Mesodermal cell (in vitro differentiated cells): ENCODE results near the gene PCOLCE2.
"Not testable (repeated sequence)": the region's sequence is repeated elsewhere in the genome, so short reads cannot be mapped to it uniquely, and the experiment has no call there.

ENCODE experiments used
- H3K27ac ChIP-seq: 2 replicates; pipeline ENCODE4 v1.7.0; 2013; ENCODE audit warnings: mild to moderate bottlenecking, low read depth, low read length, moderate library complexity; ENCODE audit not compliant: severe bottlenecking
- H3K36me3 ChIP-seq: 2 replicates; pipeline ENCODE4 v1.7.1; 2013; ENCODE audit warnings: mild to moderate bottlenecking, low read length, moderate library complexity; ENCODE audit not compliant: control insufficient read depth, insufficient read depth
- H3K4me1 ChIP-seq: one replicate; pipeline ENCODE4 v1.7.1; 2013; ENCODE audit warnings: mild to moderate bottlenecking, low read length; ENCODE audit not compliant: insufficient read depth, control insufficient read depth, poor library complexity, severe bottlenecking
- H3K4me3 ChIP-seq: 2 replicates; pipeline ENCODE4 v1.7.0; 2013; ENCODE audit warnings: low read length, control low read depth, mild to moderate bottlenecking; ENCODE audit not compliant: insufficient read depth, poor library complexity, severe bottlenecking; ENCODE audit errors: extremely low read depth
- H3K9me3 ChIP-seq: 2 replicates; pipeline ENCODE4 v1.7.1; 2013; ENCODE audit warnings: mild to moderate bottlenecking, low read length, moderate library complexity; ENCODE audit not compliant: control insufficient read depth
- WGBS, 2 experiments: methylation state at CpG; one replicate each; pipeline ENCODE4 v1.1.5; 2013; ENCODE audit warnings: missing lambda C conversion rate in 2 of 2; ENCODE audit not compliant: insufficient coverage in 2 of 2; 5-methylcytosine and 5-hydroxymethylcytosine counted together

Gene PCOLCE2

GRCh38 chr3:142886021-142886420 is 2.9 kb downstream of the PCOLCE2 start:
- H3K4me1 ChIP-seq: peaks cover 8% of the 10 kb centered on the region
- no peak overlapping the region for H3K27ac ChIP-seq
- no peak overlapping the region for H3K4me3 ChIP-seq
- H3K9me3 ChIP-seq: no peaks in the 10 kb centered on the region
- WGBS, 2 experiments: 85 to 90% methylated on average over 5 of the region's 7 CpGs
- H3K36me3 ChIP-seq: no peaks in the 10 kb centered on the region

DNA sequence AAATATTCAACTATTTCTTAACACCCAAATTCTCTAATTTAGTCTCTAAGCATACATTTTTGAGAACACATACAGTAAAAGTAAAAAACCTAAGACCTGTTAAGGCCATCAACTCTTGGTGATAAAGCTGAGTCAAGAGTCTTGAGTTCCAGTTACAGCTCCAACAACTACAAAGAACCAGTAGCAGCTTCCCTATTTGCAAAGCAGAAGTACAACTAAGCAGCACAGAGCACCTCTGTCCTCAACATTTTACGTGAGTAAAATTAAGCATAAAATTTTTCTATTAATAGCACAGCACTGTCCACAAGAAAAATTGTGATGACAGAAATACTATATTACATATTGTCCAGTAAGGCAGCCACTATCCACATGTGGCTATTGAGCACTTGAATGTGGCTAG is 4.4 kb downstream of the PCOLCE2 start:
- no peak overlapping the region for H3K4me3 ChIP-seq
- peaks cover 8% of the 10 kb centered on the region for H3K4me1 ChIP-seq
- H3K9me3 ChIP-seq: no peaks in the 10 kb centered on the region
- no CpG with 5 or more reads among the region's 1 CpG for WGBS, 2 experiments
- no peak overlapping the region for H3K27ac ChIP-seq
- no peaks in the 10 kb centered on the region for H3K36me3 ChIP-seq

- 83 to 90% methylated on average over 3 to 4 of the region's 8 CpGs for WGBS, 2 experiments
- not testable (repeated sequence) for H3K4me3 ChIP-seq, H3K27ac ChIP-seq, H3K4me1 ChIP-seq, H3K36me3 ChIP-seq, H3K9me3 ChIP-seq
Measured at GRCh38 chr3:142883534-142883933, 5.3 kb downstream of the PCOLCE2 start.

GRCh38 chr3:142881445-142882224 is 7.2 kb downstream of the PCOLCE2 start:
- Histone ChIP-seq H3K4me1 (peaks cover 1% of the 10 kb centered on the region), H3K9me3 (no peaks in the 10 kb centered on the region), H3K36me3 (no peaks in the 10 kb centered on the region), H3K27ac (no peak overlapping the region), H3K4me3 (no peak overlapping the region)
- WGBS, 2 experiments: 85 to 94% methylated on average over 4 of the region's 6 CpGs

- no peak overlapping the region for H3K27ac ChIP-seq
- H3K9me3 ChIP-seq: no peaks in the 10 kb centered on the region
- no peak overlapping the region for H3K4me3 ChIP-seq
- no peaks in the 10 kb centered on the region for H3K36me3 ChIP-seq
- WGBS, 2 experiments: 89 to 96% methylated on average over 3 to 4 of the region's 4 CpGs
- H3K4me1 ChIP-seq: no peaks in the 10 kb centered on the region
Measured at GRCh38 chr3:142878649-142879300, 10.1 kb downstream of the PCOLCE2 start.

DNA sequence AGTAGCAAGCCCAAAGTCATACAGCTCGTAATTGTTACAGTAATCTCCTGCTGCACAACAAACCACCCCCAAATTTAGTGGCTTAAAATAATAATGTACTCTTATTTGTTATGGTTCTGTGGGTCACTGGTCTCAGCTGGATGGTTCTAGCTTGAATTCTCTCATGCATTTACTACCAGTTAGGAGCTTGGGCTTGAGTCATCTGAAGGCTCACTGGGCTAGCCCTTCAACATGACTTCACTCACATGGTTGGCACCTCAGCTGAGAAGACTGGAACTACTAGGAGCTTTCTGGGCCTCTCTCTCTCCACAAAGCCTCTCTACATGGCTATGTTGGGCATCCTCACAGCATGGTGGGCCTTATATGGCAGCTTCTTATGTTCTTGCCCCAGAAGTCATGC is 12.5 kb downstream of the PCOLCE2 start:
- Histone ChIP-seq H3K9me3 (no peaks in the 10 kb centered on the region), H3K4me1 (no peaks in the 10 kb centered on the region), H3K36me3 (no peaks in the 10 kb centered on the region), H3K4me3 (no peak overlapping the region), H3K27ac (no peak overlapping the region)
- no CpG with 5 or more reads among the region's 1 CpG for WGBS, 2 experiments

- no peak overlapping the region for H3K27ac ChIP-seq
- H3K4me3 ChIP-seq: no peak overlapping the region
- no peaks in the 10 kb centered on the region for H3K36me3 ChIP-seq
- no peaks in the 10 kb centered on the region for H3K4me1 ChIP-seq
- 94 to 100% methylated on average over 1 to 2 of the region's 2 CpGs for WGBS, 2 experiments
- no peaks in the 10 kb centered on the region for H3K9me3 ChIP-seq
Measured at GRCh38 chr3:142875583-142876207, 13.2 kb downstream of the PCOLCE2 start.

GRCh38 chr3:142875099-142875498 is 13.8 kb downstream of the PCOLCE2 start:
- Histone ChIP-seq H3K27ac (no peak overlapping the region), H3K36me3 (no peaks in the 10 kb centered on the region), H3K9me3 (no peaks in the 10 kb centered on the region), H3K4me1 (no peaks in the 10 kb centered on the region), H3K4me3 (no peak overlapping the region)
- 93 to 96% methylated on average over 5 of the region's 5 CpGs for WGBS, 2 experiments

DNA sequence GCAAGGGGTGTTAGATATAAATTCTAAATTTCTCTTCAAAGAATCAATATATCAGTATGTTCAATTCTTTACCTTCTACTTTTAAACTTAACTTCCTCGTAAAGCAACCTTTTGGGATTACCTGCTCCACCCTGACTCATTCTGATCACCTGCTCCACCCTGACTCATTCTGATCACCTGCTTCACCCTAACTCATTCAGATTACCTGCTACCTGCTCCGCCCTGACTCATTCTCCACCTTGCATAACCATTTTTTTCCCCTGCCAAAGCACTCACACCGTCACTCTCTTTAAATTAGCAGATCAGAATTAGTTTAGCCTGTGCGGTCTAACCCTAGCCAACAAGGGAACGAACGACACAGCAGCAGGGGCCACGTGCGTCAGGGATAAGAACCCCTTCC is 20.5 kb downstream of the PCOLCE2 start:
- 94 to 96% methylated on average over 2 to 8 of the region's 8 CpGs for WGBS, 2 experiments
- H3K9me3 ChIP-seq, H3K27ac ChIP-seq, H3K4me3 ChIP-seq, H3K4me1 ChIP-seq, H3K36me3 ChIP-seq: not testable (repeated sequence)

DNA sequence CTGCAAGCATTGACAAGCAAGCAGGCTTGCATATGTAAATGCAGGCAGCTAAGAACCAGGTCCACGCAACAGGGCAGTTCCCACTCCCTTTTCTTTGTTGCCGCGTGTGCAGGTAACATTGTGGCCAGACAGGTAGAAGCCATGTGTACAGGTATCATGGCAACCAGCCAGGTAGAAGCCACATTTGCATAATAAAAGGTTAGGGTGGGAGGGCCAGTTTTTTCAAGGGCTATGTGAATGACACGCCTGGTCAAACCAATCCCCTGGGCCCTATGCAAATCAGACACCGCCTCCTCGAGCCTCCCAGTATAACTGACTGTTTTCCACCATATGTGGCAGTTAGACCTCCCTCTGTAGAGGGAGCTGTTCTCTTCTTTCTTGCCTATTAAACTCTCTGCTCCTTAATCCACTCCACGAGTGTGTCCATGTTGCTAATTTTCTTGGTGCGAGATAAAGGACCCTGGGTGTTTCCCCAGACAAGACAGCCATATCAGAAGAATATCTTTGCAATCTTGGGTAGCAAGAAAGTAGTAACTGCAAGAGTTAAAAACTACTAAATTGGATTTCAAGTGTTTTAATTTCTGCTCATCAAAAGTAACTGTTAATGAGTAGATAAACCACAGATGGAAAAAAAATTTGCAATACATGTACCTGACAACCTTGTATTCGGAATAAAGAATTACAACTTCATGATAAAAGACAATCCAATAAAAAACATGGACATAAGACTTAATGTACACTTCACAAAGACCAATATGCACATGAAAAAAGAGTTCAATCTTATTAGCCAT is 21.8 kb downstream of the PCOLCE2 start:
- 57 to 66% methylated on average over 5 to 8 of the region's 9 CpGs for WGBS, 2 experiments
- H3K4me1 ChIP-seq: peaks cover 9% of the 10 kb centered on the region
- no peak overlapping the region for H3K4me3 ChIP-seq

More for the DNA sequence above, 21.8 kb downstream of the PCOLCE2 start:
- Histone ChIP-seq H3K27ac (no peak overlapping the region), H3K36me3 (no peaks in the 10 kb centered on the region), H3K9me3 (no peaks in the 10 kb centered on the region)
